Posterior vena cava (tissue), 2 donors: Measurements from ENCODE around the gene CCL27. TPM values are rescaled to one million over a fixed set of nuclear protein-coding genes. Genes with fewer than 3 reads are reported as not detected.
"Not testable (repeated sequence)": the region's sequence is repeated elsewhere in the genome, so short reads cannot be mapped to it uniquely, and the experiment has no call there.

Source experiments
- DNase-seq: peaks from one replicate; pipeline ENCODE4 v3.0.0-alpha.2; 2020; ENCODE audit warnings: low spot score
- intact Hi-C, 2 donors: fragments of 100-400 bp; cut with DNase I; formaldehyde crosslinking; loops; one replicate each; pipeline versions ENCODE4 v1.14.1 to v1.14.2; 2022 to 2023
- total RNA-seq, 2 donors: library from RNA; stranded (reverse); fragmentation: NEBNext Ultra II Directional; extraction: Animal tissue kit (Norgen Biotek cat#: 25700); gene quantifications; one replicate each; pipeline ENCODE4 v1.2.1, GENCODE V29; 2021
- donor health status: DM: yes; HTN: yes; CAD: no.
- donor health status: DM: yes; HTN: yes; CAD: no.

Gene CCL27
- total RNA-seq, 2 donors from 2014 or later = 0.33 TPM; not detected in 1

DNA sequence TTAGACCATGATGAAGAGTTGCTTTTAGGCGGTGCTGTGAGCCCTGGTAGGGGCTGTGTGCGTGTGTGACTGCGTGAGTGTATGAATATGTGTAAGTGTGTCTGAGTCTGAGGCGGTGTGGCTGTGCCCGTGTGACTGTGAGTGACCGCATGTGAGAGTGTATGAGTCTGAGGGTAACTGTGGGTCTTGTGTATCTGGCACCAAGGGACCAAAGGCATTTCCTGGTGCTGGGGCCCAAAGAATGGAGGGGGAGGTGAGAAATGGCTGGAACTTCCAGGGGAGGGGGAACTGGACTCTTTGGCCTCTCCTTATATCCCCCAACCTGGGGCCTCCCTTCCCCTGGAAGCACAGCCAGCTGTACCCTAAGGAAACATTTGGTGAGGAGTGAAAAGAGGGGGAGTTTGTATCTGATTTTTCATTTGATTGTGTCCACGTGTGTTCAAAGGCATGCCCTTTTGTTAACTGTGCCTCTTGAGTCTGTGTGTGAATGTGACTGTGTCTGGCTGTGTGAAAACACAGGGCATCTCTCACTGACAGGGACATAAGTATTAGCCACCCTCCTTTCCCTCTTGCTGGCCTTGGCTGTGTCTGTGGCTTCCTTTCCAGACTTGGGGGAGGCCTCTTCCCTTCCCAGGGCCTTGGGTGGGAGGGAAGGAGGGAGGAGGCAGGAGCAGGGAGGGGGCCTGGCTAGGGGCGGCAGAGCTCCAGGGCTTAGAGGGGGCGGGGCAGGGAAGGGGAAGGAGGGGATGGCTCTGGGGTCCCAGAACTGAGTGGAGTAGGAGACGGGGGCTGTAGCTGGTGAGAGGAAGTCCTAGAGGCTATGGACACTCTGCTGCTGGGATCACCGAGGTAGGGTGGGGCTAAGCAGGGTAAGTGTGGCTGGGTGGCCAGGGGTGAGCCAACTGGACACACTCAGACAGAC, 9.0 kb downstream of the CCL27 start:
- intact Hi-C loops = no loop called here
- no peak for DNase-seq

- DNase-seq = no peak
- intact Hi-C loops = no loop called here
Measured at GRCh38 chr9:34652602-34653000, 9.9 kb downstream of the CCL27 start.

- intact Hi-C loops = no loop called here
- peak; percentile 93 for DNase-seq
Measured at GRCh38 chr9:34651876-34652601, 10.4 kb downstream of the CCL27 start, which contains the start of gene IL11RA. Gene IL11RA (plus strand): TSS chr9:34652185. CDS start chr9:34655218, 3,033 bp downstream.

GRCh38 chr9:34651321-34651720, 11.1 kb downstream of the CCL27 start:
- intact Hi-C loops = no loop called here
- no peak for DNase-seq

DNA sequence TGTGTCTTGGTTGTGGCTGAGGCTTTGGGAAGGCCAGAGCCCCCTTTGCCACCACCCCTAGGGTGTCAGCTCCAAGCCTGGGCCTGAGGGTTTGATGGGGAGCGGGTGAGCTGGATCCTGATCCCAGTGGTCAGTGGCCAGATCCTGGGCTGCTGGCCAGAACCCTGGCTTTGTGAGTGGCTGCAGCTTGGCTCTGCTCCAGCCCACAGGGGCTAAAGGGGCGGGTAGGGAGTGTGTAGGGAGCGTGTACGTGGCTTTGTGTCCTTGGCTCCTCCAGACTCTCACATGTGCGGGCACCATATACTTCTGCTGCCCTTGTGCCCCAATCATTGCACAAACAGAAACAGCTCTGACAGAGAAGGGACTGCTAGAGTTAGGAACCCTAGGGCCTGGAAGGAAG, 11.6 kb downstream of the CCL27 start:
- intact Hi-C loops = no loop called here
- no peak for DNase-seq

DNA sequence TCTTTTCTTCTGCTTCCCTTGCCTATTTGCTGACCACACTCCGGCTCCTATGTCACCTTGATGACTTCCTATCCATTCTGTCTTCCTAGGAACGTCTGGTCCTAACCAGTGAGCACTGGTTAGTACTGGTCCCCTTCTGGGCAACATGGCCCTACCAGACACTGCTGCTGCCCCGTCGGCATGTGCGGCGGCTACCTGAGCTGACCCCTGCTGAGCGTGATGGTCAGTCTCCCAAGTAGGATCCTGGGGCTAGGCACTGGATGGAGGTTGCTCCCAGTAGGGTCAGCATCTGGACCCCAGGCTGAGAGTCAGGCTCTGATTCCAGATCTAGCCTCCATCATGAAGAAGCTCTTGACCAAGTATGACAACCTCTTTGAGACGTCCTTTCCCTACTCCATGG, 13.8 kb downstream of the CCL27 start:
- DNase-seq = peak; percentile 75
- intact Hi-C loops = no loop called here

- DNase-seq = peak; percentile 48
- intact Hi-C loops = no loop called here
Measured at GRCh38 chr9:34647651-34648050, 14.8 kb downstream of the CCL27 start.

DNA sequence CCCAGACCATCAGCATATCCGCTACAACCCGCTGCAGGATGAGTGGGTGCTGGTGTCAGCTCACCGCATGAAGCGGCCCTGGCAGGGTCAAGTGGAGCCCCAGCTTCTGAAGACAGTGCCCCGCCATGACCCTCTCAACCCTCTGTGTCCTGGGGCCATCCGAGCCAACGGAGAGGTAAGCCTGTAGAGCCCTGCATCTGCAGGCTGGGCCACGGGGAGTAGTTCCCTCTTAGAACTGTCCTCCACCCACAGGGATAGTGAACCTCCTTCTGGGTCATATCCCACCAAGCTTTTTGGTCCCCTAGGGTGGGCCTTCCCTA, 15.4 kb downstream of the CCL27 start:
- intact Hi-C loops = no loop called here

DNA sequence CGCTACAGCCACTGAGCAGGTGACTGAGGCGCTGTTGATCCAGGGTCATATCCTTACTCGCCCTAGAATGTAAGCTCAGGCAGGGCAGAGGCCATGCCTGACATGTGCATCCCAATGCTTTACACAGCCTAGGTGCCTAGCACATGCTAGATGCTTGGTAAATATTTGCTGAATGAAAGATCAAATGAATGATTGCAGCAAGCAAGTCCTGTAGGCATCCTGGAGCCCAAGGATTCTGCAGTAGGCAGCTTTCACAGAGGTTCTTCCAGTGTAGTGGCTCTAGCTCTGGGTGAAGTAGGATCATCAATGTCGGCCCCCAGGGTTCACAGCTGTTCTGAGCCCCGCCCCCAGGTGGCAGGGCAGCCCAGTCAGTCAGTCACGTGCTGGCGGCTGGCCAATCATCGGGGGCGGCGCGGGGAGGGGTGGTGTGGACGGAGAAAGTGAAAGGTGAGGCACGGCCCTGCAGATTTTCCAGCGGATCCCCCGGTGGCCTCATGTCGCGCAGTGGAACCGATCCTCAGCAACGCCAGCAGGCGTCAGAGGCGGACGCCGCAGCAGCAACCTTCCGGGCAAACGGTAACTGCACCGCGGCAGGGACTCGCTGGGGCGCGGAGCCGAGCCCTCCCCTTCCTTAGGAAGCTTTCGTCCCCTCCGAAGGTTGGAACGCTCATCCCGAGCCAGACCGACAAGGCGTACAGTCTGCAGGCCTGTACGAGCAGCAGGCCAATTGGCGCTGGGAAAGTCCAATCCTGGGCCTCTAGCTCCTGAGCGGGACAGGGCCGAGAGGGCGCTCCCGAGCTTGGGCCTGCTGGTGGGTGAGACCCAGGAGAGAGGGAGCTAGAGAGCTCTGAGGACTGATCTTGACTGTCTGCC, 16.0 kb downstream of the CCL27 start, which contains the start of gene GALT:
GALT (plus strand) TSS at position 465 of the 873 bp plus-strand sequence; CDS start at position 495, 30 bp downstream.
- peak; percentile 98 for DNase-seq
- intact Hi-C loops = no loop called here

More for the DNA sequence above, 15.4 kb downstream of the CCL27 start:
- peak; percentile 66 for DNase-seq

DNA sequence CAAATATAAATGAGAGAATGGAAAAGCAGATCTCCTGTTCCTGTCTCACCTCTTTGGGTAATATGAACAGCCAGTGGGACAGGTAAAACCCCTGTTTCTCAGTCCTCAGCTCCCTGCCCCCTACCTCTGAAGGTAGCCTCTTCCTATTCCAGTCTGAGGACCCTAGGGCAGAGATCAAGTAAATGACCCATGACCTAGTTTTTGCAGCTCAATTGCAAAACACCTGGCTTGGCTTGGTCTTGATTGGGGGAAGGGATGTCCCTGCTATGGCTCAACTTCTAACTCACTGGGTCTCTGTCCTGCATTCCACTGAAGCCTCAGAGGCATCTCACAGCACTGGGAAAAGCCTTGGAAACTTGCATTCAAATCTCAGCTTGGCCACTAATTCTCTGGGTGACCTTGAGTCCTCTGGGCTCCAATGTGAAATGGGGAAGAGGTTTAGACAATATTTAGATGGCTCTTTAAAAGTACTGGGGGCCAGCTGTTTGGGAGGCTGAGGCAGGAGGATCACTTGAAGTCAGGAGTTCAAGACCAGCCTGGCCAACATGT, 17.6 kb downstream of the CCL27 start:
- intact Hi-C loops = no loop called here
- DNase-seq = no peak

GRCh38 chr9:34642679-34643078, 19.8 kb downstream of the CCL27 start:
- intact Hi-C loops = no loop called here
- DNase-seq = no peak

DNA sequence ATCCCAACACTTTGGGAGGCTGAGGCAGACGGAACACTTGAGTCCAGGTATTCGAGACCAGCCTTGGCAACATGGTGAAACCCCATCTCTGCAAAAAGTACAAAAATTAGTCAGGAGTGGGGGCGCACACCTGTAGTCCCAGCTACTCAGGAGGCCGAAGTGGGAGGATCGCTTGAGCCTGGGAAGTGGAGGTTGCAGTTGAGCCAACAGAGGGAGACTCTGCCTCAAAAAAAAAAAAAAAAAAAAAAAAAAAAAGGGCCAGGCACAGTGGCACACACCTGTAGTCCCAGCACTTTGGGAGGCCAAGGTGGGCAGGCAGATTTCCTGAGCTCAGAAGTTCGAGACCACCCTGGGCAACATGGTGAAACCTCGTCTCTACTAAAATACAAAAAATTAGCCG, 23.1 kb downstream of the CCL27 start:
- intact Hi-C loops, DNase-seq: not testable (repeated sequence)

- intact Hi-C loops = no loop called here
- DNase-seq = no peak
Measured at GRCh38 chr9:34638138-34638445, 24.4 kb downstream of the CCL27 start.

DNA sequence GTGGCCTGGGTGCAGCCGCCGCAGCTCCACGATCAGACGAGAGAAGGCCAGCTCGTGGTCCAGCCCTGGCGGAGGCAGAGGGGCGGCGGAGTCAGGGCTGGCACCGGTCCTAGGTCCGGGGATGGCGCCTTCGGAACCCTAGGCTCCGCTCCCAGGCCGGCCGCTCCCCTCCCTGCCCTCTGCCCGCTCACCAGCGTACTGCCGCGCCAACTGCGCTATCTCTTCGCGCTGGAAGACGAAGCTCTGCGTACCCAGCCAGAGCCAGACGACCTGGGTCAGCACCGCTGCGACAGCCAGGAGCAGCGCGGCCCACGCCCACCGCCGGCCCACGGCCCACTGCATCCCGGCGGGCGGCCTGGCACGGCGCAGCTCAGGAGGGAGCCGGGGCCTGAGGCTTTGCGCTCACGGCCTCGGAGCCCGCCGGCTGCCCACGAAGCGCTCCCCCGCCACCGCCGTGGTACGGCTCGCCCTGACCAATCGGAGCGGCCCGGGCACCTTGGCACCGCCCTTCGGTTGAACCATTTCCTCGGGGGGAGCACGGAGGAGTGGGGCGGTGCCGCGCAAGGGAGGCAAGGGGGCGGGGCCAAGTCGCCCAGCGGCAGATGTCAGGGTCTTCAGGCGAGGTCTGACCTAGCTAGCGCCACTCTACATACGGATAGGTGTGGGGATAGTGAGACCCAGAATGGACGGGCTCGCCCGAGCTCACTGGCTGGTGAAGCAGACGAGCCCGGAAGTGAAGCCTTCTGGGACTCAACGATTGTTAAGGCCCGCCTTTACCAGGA, 24.9 kb downstream of the CCL27 start, which contains the start of gene SIGMAR1:
SIGMAR1 (minus strand) TSS at position 432 of the 782 bp plus-strand sequence; CDS start at position 342, 90 bp downstream.
- intact Hi-C loops = no loop called here

DNA sequence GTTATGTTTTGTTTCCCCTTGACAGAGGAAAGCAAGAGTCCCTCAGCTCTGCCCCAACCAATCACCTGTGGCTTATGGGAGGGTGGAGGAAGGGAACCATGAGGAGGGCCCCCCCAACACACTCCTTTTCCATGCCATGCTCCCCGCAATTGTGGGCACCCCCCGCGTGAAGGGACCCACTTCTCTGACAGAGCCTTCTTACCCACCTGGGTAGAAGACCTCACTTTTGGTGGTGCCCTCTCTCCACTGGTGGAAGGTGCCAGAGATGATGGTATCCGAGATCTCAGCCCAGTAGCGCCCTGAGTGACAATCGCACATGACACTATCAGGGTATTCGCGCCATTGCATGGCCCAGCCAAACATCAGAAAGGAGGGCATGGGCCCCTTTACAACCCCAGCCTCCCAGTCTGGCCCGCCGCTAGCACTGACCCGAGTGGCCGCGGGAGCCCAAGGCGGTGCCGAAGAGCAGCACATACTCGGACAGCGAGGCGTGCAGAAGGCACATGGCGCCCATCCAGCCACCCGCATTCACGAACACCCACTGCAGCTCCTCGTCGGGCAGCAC, 25.6 kb downstream of the CCL27 start:
- intact Hi-C loops = no loop called here
- no peak for DNase-seq

More for the DNA sequence above, 24.9 kb downstream of the CCL27 start, which contains the start of gene SIGMAR1:
- DNase-seq = peak; percentile 98

GRCh38 chr9:34635556-34635955, 26.9 kb downstream of the CCL27 start:
- no peak for DNase-seq
- intact Hi-C loops = no loop called here

- no peak for DNase-seq
- intact Hi-C loops = no loop called here
Measured at GRCh38 chr9:34634551-34635248, 27.8 kb downstream of the CCL27 start.
